Panc1 (cell line): ENCODE measurements around the gene LGR4.

Experiments used
- POLR2AphosphoS5 ChIP-seq: IDR thresholded peaks from 2 replicates; pipeline ENCODE4 v1.6.1; 2012; ENCODE audit warnings: mild to moderate bottlenecking, low read depth, low read length, moderate library complexity
- REST ChIP-seq, 2 experiments: IDR thresholded peaks; 2 replicates each; pipeline ENCODE4 v1.6.1; 2011 to 2012; ENCODE audit warnings: low read depth in 2 of 2, control low read depth in 1 of 2, low read length in 1 of 2, mild to moderate bottlenecking in 1 of 2, moderate library complexity in 1 of 2; ENCODE audit not compliant: insufficient read depth in 1 of 2
- SIN3A ChIP-seq: IDR thresholded peaks from 2 replicates; pipeline ENCODE4 v1.6.1; 2012; ENCODE audit warnings: low read depth, mild to moderate bottlenecking, low read length, moderate library complexity, borderline replicate concordance; ENCODE audit not compliant: insufficient read depth
- TCF7L2 ChIP-seq: IDR thresholded peaks from 2 replicates; pipeline ENCODE4 v1.6.1; 2011; ENCODE audit warnings: mild to moderate bottlenecking, low read depth, low read length, inconsistent platforms
- TF ChIP-seq, protein P1 (sequence below): fragments of 450-650 bp; IDR thresholded peaks from 2 replicates; pipeline ENCODE4 v1.5.1; 2017; ENCODE audit warnings: mild to moderate bottlenecking

GRCh38 chr11:27497911-27498310, 25.3 kb upstream of the LGR4 start:
- TF ChIP-seq, protein P1, sequence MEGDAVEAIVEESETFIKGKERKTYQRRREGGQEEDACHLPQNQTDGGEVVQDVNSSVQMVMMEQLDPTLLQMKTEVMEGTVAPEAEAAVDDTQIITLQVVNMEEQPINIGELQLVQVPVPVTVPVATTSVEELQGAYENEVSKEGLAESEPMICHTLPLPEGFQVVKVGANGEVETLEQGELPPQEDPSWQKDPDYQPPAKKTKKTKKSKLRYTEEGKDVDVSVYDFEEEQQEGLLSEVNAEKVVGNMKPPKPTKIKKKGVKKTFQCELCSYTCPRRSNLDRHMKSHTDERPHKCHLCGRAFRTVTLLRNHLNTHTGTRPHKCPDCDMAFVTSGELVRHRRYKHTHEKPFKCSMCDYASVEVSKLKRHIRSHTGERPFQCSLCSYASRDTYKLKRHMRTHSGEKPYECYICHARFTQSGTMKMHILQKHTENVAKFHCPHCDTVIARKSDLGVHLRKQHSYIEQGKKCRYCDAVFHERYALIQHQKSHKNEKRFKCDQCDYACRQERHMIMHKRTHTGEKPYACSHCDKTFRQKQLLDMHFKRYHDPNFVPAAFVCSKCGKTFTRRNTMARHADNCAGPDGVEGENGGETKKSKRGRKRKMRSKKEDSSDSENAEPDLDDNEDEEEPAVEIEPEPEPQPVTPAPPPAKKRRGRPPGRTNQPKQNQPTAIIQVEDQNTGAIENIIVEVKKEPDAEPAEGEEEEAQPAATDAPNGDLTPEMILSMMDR: no peak
- TF ChIP-seq POLR2AphosphoS5: no peak
- TF ChIP-seq REST (IDR thresholded peaks at IDR 0.05; ENCODE audit: insufficient read depth in 1 of 2, low read depth in 2 of 2, low read length in 1 of 2): no peak
- TF ChIP-seq SIN3A: no peak
- TF ChIP-seq TCF7L2: no peak
